Measurements from ENCODE around the gene GP9. TPM values are rescaled to one million over a fixed set of nuclear protein-coding genes. Genes with fewer than 3 reads are reported as not detected.

The GP9 gene
- total RNA-seq, 1 experiment from 2014 or later = not detected

GRCh38 chr3:129018271-129018670, 42.3 kb upstream of the GP9 start:
- intact Hi-C loops (cut with micrococcal nuclease; ENCODE audit: unreplicated experiment) = no loop called here
- BruUV-seq (replicated peaks) = no TSS peak
- CTCF ChIA-PET = no interaction called here
- peaks cover 66% of the 10 kb centered on the region for H3K27me3 Mint-ChIP-seq (ENCODE audit: unreplicated experiment)
- H3K36me3 Mint-ChIP-seq (ENCODE audit: insufficient read depth, unreplicated experiment) = no peaks in the 10 kb centered on the region
- DNase-seq = no peak
- no peak overlapping the region for H3K4me3 Mint-ChIP-seq (ENCODE audit: low read depth, unreplicated experiment)
- no peak for TF ChIP-seq CTCF (IDR thresholded peaks at IDR 0.05; ENCODE audit: unreplicated experiment)
- no peak overlapping the region for H3K27ac Mint-ChIP-seq (ENCODE audit: unreplicated experiment)
- H3K4me1 Mint-ChIP-seq (ENCODE audit: low read depth, unreplicated experiment) = peaks cover 7% of the 10 kb centered on the region
- H3K9me3 Mint-ChIP-seq (ENCODE audit: low read depth, unreplicated experiment) = no peaks in the 10 kb centered on the region

GRCh38 chr3:129018751-129019150, 41.8 kb upstream of the GP9 start:
- Mint-ChIP-seq H3K27ac (ENCODE audit: unreplicated experiment) (no peak overlapping the region), H3K4me1 (ENCODE audit: low read depth, unreplicated experiment) (peaks cover 7% of the 10 kb centered on the region), H3K4me3 (ENCODE audit: low read depth, unreplicated experiment) (no peak overlapping the region), H3K36me3 (ENCODE audit: insufficient read depth, unreplicated experiment) (no peaks in the 10 kb centered on the region), H3K9me3 (ENCODE audit: low read depth, unreplicated experiment) (no peaks in the 10 kb centered on the region), H3K27me3 (ENCODE audit: unreplicated experiment) (peaks cover 70% of the 10 kb centered on the region)
- CTCF ChIA-PET = no interaction called here
- TF ChIP-seq CTCF (IDR thresholded peaks at IDR 0.05; ENCODE audit: unreplicated experiment) = no peak
- BruUV-seq (replicated peaks) = no TSS peak
- no peak for DNase-seq
- intact Hi-C loops (cut with micrococcal nuclease; ENCODE audit: unreplicated experiment) = no loop called here

DNA sequence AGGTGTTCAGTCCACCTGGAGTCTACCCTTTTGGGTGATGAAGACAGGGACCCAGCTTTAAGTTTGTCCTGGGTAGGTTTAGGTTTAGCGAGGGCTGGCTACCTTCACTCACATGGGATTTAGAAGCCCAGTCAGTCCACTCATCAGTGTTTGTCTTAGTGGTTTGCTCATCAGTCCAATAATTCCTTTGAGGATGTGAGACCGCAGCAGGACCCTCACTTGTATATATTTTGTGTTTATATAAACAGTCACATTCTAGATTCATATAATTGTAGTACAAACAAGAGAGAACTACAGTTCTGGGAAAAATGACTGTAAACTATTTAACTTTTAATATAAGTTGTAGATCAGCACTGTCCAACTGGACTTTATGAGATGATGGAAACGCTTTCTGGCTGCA, 41.3 kb upstream of the GP9 start:
- Mint-ChIP-seq H3K27ac (ENCODE audit: unreplicated experiment) (no peak overlapping the region), H3K4me3 (ENCODE audit: low read depth, unreplicated experiment) (no peak overlapping the region), H3K4me1 (ENCODE audit: low read depth, unreplicated experiment) (peaks cover 7% of the 10 kb centered on the region), H3K9me3 (ENCODE audit: low read depth, unreplicated experiment) (no peaks in the 10 kb centered on the region), H3K27me3 (ENCODE audit: unreplicated experiment) (peaks cover 75% of the 10 kb centered on the region), H3K36me3 (ENCODE audit: insufficient read depth, unreplicated experiment) (no peaks in the 10 kb centered on the region)
- CTCF ChIA-PET = no interaction called here
- intact Hi-C loops (cut with micrococcal nuclease; ENCODE audit: unreplicated experiment) = no loop called here
- BruUV-seq (replicated peaks) = no TSS peak
- TF ChIP-seq CTCF (IDR thresholded peaks at IDR 0.05; ENCODE audit: unreplicated experiment) = no peak
- no peak for DNase-seq

DNA sequence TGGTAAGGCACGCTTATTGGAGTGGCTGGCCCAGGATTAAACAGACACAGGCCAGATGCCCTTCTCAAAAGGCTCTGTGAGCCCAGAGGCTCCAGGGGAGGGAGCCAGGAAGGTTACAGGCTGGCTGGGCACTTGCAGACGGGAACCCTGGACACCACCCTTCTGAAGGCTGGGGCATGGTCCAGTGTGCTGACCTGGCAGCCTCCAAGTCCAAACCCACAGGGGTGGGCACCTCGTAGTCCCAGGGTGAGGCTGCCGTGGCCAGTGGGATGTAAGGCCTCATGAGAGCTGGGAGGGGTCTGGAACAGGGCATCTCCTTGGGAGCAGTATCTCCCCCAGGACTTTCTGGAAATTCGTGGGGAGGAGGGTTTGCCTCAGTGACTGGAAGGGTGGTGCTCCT, 39.9 kb upstream of the GP9 start:
- Mint-ChIP-seq H3K36me3 (ENCODE audit: insufficient read depth, unreplicated experiment) (no peaks in the 10 kb centered on the region), H3K27ac (ENCODE audit: unreplicated experiment) (no peak overlapping the region), H3K4me3 (ENCODE audit: low read depth, unreplicated experiment) (no peak overlapping the region), H3K9me3 (ENCODE audit: low read depth, unreplicated experiment) (no peaks in the 10 kb centered on the region), H3K27me3 (ENCODE audit: unreplicated experiment) (peaks cover 77% of the 10 kb centered on the region), H3K4me1 (ENCODE audit: low read depth, unreplicated experiment) (peaks cover 6% of the 10 kb centered on the region)
- CTCF ChIA-PET = no interaction called here
- TF ChIP-seq CTCF (IDR thresholded peaks at IDR 0.05; ENCODE audit: unreplicated experiment) = no peak
- intact Hi-C loops (cut with micrococcal nuclease; ENCODE audit: unreplicated experiment) = loop anchor here (5.0 to 10.0 kb wide), 2 partner anchors 74 to 227 kb away; partner anchors contain the start of gene COPG1
- no TSS peak for BruUV-seq (replicated peaks)
- no peak for DNase-seq
